Measurements from ENCODE around the gene GLUL. TPM values are rescaled to one million over a fixed set of nuclear protein-coding genes. Genes with fewer than 3 reads are reported as not detected.
"Not testable (repeated sequence)": the region's sequence is repeated elsewhere in the genome, so short reads cannot be mapped to it uniquely, and the experiment has no call there.

The GLUL gene
- total RNA-seq, 1 donor from 2014 or later: 496 TPM

GRCh38 chr1:182394055-182394775 is 2.6 kb upstream of the GLUL start:
- DNase-seq (ENCODE audit: low spot score): peak; percentile 52

DNA sequence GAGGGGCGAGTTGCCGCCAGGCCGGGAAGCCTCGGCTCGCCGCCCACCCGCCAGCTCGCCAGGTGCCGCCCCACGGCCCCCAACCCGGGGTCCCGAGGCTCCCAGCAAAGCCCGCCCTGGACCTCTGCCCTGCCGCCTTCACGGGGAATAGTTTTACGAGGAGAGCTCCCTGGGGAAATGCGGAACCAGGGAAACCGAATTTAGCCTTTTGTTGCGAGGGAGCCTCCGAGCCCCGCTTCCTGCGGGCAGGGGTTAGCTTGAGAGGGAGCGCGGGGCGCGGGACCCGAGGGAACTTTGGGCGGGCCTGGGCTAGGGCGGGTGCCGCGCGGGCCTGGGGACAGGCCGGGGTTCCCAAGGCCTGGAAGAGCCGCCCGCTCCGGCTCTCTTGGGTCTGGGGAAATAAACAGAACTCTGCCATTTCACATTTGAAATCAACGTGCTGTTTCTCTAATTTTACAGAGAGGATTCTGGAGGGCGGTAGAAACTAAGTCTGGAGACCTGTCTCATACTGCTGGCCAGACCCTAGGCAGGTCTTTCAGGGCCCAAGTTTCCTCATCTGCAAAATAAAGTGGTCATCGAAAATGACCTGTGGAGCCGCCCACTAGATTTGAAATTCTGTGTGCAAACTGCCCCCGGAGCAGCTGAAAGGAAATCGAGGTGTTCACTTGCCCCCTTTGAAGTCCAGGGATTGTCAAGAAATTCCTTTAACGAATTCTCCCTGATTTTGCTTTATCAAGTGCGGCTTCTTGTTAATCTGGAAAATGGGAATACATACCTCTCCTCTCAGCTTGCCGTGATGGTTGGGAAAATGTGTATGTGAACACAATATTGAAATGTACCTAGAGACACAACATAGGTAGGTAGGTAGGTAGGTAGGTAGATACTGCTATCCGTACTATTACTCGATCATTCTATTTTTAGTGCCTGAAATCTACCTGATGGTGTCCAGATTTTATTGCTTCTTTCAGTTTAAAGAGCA is 749 bp upstream of the GLUL start:
- DNase-seq (ENCODE audit: low spot score): peak; percentile 69

GRCh38 chr1:182391028-182391361 is 595 bp downstream of the GLUL start:
- no peak for DNase-seq (ENCODE audit: low spot score)

DNA sequence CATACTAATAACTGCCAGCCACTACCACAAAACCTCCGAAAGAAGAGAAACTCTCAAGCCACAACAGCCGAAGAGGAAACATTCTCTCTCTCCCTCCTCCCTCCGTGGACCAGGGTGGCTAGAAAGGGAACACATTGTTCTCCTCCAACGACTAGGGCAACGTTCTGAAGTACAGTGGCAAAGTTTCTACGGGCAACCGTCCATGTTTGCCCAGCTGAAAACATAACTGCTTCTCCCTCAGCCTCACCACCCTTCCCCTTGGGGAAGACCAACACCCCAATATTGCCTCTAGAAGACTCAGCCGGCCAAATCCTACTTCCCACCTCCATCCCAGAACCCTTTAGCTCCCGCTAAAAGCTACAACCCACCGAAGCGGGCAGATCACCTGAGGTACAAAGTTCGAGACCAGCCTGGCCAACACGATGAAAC is 2.0 kb downstream of the GLUL start:
- peak; percentile 18 for DNase-seq (ENCODE audit: low spot score)

GRCh38 chr1:182388392-182389134 is 3.0 kb downstream of the GLUL start:
- no peak for DNase-seq (ENCODE audit: low spot score)

DNA sequence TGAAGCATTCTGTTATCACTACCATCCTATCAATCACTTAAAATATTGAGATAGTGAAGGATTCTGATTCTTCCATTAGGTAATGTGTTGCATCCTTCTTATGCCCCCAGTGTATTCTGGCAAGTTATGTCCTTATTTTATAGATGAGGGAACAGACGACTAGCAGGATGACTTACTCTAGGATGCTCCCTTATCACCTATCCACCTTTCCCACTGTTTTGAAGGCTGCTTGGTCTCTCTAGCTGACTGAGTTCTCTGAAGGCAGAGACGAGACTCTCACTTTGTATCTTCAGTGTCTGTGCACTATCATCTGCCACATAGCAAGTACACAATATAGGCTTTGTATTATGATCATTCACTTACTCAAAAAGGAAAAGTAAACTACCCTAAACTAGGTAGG is 4.0 kb downstream of the GLUL start:
- no peak for DNase-seq (ENCODE audit: low spot score)

- no peak for DNase-seq (ENCODE audit: low spot score)
These were observed 4.6 kb downstream of the GLUL start for GRCh38 chr1:182386980-182387379.

GRCh38 chr1:182385885-182386853 is 5.4 kb downstream of the GLUL start:
- DNase-seq (ENCODE audit: low spot score): no peak

- no peak for DNase-seq (ENCODE audit: low spot score)
These were observed 7.1 kb downstream of the GLUL start for GRCh38 chr1:182384387-182384960.

GRCh38 chr1:182383934-182384333 is 7.7 kb downstream of the GLUL start:
- no peak for DNase-seq (ENCODE audit: low spot score)

GRCh38 chr1:182383037-182383661 is 8.4 kb downstream of the GLUL start:
- no peak for DNase-seq (ENCODE audit: low spot score)

- DNase-seq (ENCODE audit: low spot score): no peak
These were observed 9.4 kb downstream of the GLUL start for GRCh38 chr1:182381962-182382819.

GRCh38 chr1:182380199-182380598 is 11.4 kb downstream of the GLUL start:
- no peak for DNase-seq (ENCODE audit: low spot score)

GRCh38 chr1:182379781-182380180 is 11.8 kb downstream of the GLUL start:
- DNase-seq (ENCODE audit: low spot score): not testable (repeated sequence)

GRCh38 chr1:182376936-182377574 is 14.5 kb downstream of the GLUL start:
- no peak for DNase-seq (ENCODE audit: low spot score)

GRCh38 chr1:182374101-182374834 is 17.3 kb downstream of the GLUL start:
- no peak for DNase-seq (ENCODE audit: low spot score)

DNA sequence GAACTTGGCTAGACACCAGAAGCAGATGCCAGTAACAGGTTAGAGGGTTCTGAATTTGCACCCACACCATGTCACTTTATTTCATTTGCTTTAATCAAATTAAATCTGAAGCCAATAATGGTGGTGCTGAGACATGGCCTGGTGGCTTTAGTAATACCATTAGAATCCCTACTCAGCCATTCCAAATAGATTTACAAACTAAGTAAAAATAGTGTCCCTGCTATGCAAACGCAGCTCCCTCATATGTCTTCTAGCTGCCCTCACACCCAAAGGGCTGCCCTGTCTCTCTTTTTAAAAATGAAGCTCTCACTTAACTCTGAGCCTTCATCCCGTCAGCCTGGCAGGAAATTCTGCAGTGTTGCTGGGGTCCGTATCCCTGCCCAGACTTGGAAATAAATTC is 21.1 kb downstream of the GLUL start:
- no peak for DNase-seq (ENCODE audit: low spot score)

GRCh38 chr1:182368903-182369302 is 22.7 kb downstream of the GLUL start:
- DNase-seq (ENCODE audit: low spot score): no peak

All from umbilical cord (tissue), 2 donors.